DND-41 (cell line): ENCODE data around the gene LAPTM5.

Source experiments
- EZH2 ChIP-seq: IDR thresholded peaks from 3 replicates; pipeline ENCODE4 v1.6.1; 2012; ENCODE audit warnings: borderline replicate concordance, low read depth, mild to moderate bottlenecking, moderate library complexity, low read length, inconsistent platforms; ENCODE audit not compliant: severe bottlenecking
- TF ChIP-seq, protein P1 (sequence below): IDR thresholded peaks from 2 replicates; pipeline ENCODE4 v1.5.1; 2012; ENCODE audit warnings: borderline replicate concordance, low read length, moderate library complexity, mild to moderate bottlenecking; ENCODE audit not compliant: poor library complexity, severe bottlenecking; ENCODE audit errors: extremely low read depth

DNA sequence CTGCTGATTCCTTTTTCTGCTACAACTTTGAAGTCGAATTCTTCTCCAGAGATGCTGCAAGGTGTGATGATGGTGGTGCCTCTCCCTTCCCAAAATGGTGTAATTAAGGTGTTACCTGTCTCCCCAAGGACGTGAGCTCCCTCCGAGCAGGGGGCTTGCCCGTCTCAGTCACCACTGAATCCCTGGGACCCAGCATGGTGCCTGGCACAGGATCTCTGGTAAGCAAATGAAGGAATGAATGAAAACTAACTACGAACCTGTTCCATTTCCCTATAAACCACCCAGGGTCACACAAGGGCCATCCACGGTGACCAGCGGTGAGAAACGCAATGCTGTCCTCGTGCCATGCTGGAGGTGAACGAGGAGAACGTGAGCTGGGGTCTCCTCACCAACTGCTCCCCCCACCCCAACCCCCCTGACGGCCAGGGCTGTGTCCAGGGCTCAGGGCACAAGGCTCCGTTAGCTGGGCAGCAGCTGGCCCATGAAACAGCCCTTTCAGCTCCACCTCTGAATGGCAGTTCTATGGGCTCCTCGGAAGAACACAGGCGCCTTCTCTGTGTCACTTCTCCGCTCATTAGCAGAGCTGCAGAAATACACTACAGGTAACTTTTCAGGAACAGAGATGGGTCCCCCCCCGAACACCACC, 32.0 kb downstream of the LAPTM5 start:
- TF ChIP-seq, protein P1, sequence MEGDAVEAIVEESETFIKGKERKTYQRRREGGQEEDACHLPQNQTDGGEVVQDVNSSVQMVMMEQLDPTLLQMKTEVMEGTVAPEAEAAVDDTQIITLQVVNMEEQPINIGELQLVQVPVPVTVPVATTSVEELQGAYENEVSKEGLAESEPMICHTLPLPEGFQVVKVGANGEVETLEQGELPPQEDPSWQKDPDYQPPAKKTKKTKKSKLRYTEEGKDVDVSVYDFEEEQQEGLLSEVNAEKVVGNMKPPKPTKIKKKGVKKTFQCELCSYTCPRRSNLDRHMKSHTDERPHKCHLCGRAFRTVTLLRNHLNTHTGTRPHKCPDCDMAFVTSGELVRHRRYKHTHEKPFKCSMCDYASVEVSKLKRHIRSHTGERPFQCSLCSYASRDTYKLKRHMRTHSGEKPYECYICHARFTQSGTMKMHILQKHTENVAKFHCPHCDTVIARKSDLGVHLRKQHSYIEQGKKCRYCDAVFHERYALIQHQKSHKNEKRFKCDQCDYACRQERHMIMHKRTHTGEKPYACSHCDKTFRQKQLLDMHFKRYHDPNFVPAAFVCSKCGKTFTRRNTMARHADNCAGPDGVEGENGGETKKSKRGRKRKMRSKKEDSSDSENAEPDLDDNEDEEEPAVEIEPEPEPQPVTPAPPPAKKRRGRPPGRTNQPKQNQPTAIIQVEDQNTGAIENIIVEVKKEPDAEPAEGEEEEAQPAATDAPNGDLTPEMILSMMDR = no peak
- no peak for TF ChIP-seq EZH2
